ENCODE data around the gene TSSC4.

Gene TSSC4

DNA sequence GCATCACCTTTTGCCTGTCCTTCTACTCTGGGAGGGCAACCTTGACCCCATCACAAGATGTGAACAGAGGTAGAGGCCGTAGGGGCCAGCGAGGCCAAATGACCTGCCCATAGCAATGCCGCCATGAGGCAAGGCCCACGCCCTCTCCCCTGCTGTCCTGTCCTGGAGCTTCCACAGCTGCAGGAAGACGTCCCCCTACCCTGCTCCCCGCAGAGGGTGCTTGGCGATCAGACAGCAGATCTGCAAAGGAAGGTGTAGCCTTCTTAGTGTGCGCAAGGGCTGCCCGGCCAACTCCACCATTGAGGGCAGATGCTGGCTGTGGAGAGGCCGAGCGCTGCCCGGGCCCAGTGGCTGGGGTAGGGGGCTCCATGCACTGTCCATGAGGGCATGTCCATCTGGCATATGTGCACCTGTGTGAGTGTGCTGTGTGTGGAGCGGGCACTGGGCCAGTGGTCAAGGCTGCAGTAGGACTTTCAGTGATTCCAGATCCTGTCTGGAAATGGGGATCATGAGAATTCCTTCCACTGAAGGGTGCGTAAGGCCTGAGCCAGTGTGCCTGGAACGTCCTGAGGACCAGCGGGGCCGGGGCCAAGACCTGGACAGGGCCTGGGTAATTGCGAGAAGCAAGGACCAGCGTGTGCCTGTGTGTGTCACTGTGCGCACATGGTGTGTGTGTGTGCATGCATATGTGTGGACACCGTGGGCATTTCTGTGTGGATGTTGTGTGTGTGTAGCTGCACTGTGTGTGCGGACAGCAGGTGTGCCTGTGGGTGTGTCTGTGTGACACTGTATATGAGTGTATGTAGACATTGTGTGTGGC lies 32.8 kb downstream of the TSSC4 start:
- TF ChIP-seq, protein P1, sequence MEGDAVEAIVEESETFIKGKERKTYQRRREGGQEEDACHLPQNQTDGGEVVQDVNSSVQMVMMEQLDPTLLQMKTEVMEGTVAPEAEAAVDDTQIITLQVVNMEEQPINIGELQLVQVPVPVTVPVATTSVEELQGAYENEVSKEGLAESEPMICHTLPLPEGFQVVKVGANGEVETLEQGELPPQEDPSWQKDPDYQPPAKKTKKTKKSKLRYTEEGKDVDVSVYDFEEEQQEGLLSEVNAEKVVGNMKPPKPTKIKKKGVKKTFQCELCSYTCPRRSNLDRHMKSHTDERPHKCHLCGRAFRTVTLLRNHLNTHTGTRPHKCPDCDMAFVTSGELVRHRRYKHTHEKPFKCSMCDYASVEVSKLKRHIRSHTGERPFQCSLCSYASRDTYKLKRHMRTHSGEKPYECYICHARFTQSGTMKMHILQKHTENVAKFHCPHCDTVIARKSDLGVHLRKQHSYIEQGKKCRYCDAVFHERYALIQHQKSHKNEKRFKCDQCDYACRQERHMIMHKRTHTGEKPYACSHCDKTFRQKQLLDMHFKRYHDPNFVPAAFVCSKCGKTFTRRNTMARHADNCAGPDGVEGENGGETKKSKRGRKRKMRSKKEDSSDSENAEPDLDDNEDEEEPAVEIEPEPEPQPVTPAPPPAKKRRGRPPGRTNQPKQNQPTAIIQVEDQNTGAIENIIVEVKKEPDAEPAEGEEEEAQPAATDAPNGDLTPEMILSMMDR (IDR thresholded peaks at IDR 0.05; ENCODE audit: unreplicated experiment in 3 of 3) = no peak
- Mint-ChIP-seq H3K27me3 (ENCODE audit: low read depth) (peaks cover 13% of the 10 kb centered on the region), H3K9me3 (no peaks in the 10 kb centered on the region), H3K36me3 (ENCODE audit: low read depth) (no peaks in the 10 kb centered on the region), H3K4me1 (no peaks in the 10 kb centered on the region), H3K4me3 (no peak overlapping the region), H3K27ac (no peak overlapping the region)

DNA sequence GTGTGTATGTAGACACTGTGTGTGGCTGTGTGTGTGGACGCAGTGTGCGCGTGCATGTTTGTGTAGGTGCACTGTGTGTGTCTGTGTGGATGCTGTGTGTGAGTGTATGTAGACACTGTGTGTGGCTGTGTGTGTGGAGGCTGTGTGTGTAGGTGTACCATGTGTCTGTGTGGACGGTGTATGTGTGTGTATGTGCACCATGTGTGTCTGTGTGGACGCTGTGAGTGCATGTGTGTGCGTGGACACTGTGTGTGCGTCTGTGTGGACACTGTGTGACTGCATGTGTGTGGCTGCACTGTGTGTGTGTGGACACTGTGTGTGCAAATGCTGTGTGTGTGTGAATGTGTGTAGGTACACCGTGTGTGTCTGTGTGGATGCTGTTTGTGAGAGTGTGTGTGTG lies 33.5 kb downstream of the TSSC4 start:
- H3K9me3 Mint-ChIP-seq = no peaks in the 10 kb centered on the region
- H3K27ac Mint-ChIP-seq = no peak overlapping the region
- H3K4me1 Mint-ChIP-seq = no peaks in the 10 kb centered on the region
- no peak overlapping the region for H3K4me3 Mint-ChIP-seq
- H3K36me3 Mint-ChIP-seq (ENCODE audit: low read depth) = no peaks in the 10 kb centered on the region
- H3K27me3 Mint-ChIP-seq (ENCODE audit: low read depth) = peaks cover 20% of the 10 kb centered on the region
- TF ChIP-seq, protein P1 (IDR thresholded peaks at IDR 0.05; ENCODE audit: unreplicated experiment in 3 of 3) = no peak

DNA sequence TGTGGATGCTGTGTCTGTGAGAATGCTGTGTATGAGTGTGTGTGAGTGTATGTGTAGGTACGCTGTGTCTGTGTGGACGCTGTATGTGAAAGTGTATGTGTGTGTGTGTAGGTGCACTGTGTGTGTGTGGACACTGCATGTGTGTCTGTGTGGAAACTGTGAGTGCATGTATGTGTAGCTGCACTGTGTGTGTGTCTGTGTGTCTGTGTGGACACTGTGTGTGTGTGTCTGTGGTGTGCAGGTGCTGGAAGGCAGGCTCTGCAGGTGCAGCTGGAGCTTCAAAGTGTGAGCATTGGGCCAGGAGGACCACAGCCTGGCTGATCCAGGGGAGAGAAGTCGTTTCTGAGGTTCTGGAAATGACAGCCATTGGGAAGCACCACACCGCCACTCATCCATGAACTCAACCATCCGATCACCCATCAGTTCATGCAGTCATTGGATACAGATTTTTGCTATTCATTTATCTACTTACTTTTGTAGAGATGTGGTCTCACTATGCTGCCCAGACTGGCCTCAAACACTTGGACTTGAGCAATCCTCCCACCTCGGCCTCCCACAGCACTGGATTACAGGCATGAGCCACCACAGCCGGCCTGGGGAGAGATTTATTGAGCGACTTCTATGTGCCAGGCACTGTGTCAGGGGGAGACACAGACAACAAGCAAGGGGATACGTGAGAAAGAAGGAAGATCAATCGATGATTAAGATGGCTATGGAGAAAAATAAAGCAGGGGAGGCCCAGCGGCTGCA lies 34.1 kb downstream of the TSSC4 start:
- Mint-ChIP-seq H3K27me3 (ENCODE audit: low read depth) (peaks cover 24% of the 10 kb centered on the region), H3K4me3 (no peak overlapping the region), H3K36me3 (ENCODE audit: low read depth) (no peaks in the 10 kb centered on the region), H3K4me1 (no peaks in the 10 kb centered on the region), H3K27ac (no peak overlapping the region), H3K9me3 (no peaks in the 10 kb centered on the region)
- TF ChIP-seq, protein P1 (IDR thresholded peaks at IDR 0.05; ENCODE audit: unreplicated experiment in 3 of 3) = no peak

DNA sequence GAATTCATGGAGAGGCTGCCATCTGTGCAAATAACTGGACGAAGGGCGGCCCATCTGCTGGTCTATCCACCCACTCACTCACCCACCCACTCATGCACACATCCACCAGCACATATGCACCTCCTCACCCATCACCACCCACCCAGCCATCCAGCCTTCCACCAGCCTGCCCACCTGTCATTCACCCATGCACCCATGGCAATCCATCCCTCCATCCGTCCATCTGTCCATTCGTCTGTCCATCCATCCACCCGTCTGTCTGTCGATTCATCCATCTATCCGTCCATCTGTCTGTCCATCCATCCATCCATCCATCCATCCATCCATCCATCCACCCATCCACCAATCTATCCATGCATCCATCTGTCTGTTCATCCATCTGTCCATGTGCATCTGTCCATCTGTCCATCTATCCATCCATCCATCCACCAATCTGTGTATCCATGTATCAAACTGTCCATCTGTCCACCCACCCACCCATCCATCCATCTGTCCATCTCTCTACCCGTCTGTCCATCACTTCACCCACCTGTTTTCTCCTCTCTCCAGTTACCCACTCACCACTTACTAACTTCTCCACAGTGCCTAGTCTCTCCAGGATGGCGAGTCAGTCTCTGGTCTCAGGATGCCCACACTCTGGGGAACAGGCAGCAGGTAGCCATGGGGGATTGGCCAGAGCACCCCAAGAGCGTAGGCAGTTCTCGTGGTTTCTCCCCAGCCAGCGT lies 34.9 kb downstream of the TSSC4 start:
- H3K27ac Mint-ChIP-seq = no peak overlapping the region
- H3K36me3 Mint-ChIP-seq (ENCODE audit: low read depth) = no peaks in the 10 kb centered on the region
- no peak overlapping the region for H3K4me3 Mint-ChIP-seq
- TF ChIP-seq, protein P1 (IDR thresholded peaks at IDR 0.05; ENCODE audit: unreplicated experiment in 3 of 3) = no peak
- H3K27me3 Mint-ChIP-seq (ENCODE audit: low read depth) = peaks cover 32% of the 10 kb centered on the region
- H3K4me1 Mint-ChIP-seq = no peaks in the 10 kb centered on the region
- no peaks in the 10 kb centered on the region for H3K9me3 Mint-ChIP-seq

DNA sequence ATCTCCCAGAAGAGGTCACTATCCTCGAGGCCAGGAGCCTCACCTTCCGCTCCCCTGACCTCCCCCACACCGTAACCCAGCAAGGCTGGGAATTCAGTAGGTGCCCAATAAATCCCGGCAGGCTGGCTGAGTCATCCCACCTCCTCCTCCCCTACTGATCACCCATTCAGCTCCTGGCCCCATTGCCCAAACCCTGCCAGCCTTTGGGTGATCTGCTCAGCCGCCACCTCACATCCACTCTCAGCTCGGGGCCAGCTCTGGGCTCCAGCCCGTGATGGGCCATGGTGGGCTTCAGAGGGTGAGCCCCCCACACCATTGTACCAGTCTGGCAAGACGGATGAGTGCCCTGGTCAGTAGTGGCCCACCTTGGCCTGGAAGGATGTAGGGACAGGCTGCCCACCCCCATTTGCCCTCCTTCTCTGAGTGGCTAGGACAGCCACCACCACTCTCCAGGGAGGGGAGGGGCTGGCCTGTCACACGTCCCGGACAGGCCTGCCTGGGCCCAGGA lies 35.5 kb downstream of the TSSC4 start:
- H3K4me3 Mint-ChIP-seq = no peak overlapping the region
- H3K9me3 Mint-ChIP-seq = no peaks in the 10 kb centered on the region
- no peaks in the 10 kb centered on the region for H3K36me3 Mint-ChIP-seq (ENCODE audit: low read depth)
- no peaks in the 10 kb centered on the region for H3K4me1 Mint-ChIP-seq
- TF ChIP-seq, protein P1 (IDR thresholded peaks at IDR 0.05; ENCODE audit: unreplicated experiment in 3 of 3) = no peak
- no peak overlapping the region for H3K27ac Mint-ChIP-seq
- peaks cover 38% of the 10 kb centered on the region for H3K27me3 Mint-ChIP-seq (ENCODE audit: low read depth)
